PFSK-1 (cell line): ENCODE measurements around the gene SMAD3.

Experiments used
- POLR2AphosphoS5 ChIP-seq: IDR thresholded peaks from 2 replicates; pipeline ENCODE4 v1.6.1; 2012; ENCODE audit warnings: low read depth, mild to moderate bottlenecking, control low read depth, low read length, moderate library complexity
- SIN3A ChIP-seq: IDR thresholded peaks from 2 replicates; pipeline ENCODE4 v1.6.1; 2012; ENCODE audit warnings: mild to moderate bottlenecking, low read length, moderate library complexity, borderline replicate concordance; ENCODE audit not compliant: insufficient read depth
- TAF1 ChIP-seq: IDR thresholded peaks from 2 replicates; pipeline ENCODE4 v1.6.1; 2012; ENCODE audit warnings: low read length, control low read depth, borderline replicate concordance; ENCODE audit not compliant: insufficient read depth
- TF ChIP-seq, protein P1 (sequence below), 2 experiments: IDR thresholded peaks; 2 replicates each; pipeline versions ENCODE4 v1.6.1 to v1.8.0; 2011 to 2012; ENCODE audit warnings: low read depth in 2 of 2, low read length in 2 of 2, control low read depth in 1 of 2, inconsistent platforms in 1 of 2, mild to moderate bottlenecking in 1 of 2, moderate library complexity in 1 of 2; ENCODE audit not compliant: insufficient read depth in 1 of 2

DNA sequence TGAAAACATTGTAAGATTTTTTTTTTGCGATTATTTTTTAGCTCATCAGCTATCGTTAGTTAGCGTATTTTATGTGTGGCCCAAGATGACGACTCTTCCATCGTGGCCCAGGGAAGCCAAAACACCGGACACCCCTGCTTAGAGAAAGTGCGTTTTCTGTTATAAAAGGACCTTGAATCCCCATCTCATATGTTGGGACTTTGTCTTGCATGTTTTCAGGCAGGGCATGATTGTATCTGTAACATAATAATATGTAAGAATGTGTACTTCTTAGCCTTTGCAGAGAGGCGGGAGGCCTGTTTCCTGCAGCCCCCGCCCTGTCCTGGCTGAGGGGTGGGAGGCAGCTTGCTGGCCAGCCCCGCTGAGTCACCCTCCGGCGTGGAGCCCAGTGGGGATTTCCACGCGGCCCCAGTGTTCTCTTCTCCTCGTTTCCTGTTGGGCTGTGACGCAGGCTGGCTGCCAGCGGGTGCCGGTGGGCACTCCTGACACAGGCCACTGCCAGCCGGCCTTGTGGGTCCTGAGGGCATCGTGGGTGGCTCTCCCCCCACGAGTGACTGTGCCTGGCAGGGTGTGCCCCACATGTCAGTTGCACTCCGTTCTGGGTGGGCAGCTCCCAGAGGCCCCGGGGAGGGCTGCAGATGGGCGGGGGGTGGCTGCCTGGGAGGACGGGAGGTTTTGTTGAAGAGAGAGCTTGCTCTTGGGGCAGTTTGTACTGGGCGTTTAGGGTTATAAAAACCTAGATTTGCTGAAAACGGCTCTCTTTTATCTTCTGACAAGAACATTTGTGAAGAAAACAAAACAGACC lies 55.6 kb downstream of the SMAD3 start:
- TF ChIP-seq, protein P1, sequence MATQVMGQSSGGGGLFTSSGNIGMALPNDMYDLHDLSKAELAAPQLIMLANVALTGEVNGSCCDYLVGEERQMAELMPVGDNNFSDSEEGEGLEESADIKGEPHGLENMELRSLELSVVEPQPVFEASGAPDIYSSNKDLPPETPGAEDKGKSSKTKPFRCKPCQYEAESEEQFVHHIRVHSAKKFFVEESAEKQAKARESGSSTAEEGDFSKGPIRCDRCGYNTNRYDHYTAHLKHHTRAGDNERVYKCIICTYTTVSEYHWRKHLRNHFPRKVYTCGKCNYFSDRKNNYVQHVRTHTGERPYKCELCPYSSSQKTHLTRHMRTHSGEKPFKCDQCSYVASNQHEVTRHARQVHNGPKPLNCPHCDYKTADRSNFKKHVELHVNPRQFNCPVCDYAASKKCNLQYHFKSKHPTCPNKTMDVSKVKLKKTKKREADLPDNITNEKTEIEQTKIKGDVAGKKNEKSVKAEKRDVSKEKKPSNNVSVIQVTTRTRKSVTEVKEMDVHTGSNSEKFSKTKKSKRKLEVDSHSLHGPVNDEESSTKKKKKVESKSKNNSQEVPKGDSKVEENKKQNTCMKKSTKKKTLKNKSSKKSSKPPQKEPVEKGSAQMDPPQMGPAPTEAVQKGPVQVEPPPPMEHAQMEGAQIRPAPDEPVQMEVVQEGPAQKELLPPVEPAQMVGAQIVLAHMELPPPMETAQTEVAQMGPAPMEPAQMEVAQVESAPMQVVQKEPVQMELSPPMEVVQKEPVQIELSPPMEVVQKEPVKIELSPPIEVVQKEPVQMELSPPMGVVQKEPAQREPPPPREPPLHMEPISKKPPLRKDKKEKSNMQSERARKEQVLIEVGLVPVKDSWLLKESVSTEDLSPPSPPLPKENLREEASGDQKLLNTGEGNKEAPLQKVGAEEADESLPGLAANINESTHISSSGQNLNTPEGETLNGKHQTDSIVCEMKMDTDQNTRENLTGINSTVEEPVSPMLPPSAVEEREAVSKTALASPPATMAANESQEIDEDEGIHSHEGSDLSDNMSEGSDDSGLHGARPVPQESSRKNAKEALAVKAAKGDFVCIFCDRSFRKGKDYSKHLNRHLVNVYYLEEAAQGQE (IDR thresholded peaks at IDR 0.05; ENCODE audit: insufficient read depth in 1 of 2, low read depth in 2 of 2, low read length in 2 of 2), result peak in 1 of 2 experiments; percentile 18; a peak in 1 of 4 replicates
- TF ChIP-seq TAF1 (no peak), POLR2AphosphoS5 (no peak), SIN3A (no peak)
